Mucosa of rectum (tissue), 2 donors: Measurements from ENCODE around the gene GAPDH.
A peak's percentile ranks its signal among the peaks of the same experiment; 100 is the strongest.
"Not testable (repeated sequence)": the region's sequence is repeated elsewhere in the genome, so short reads cannot be mapped to it uniquely, and the experiment has no call there.

ENCODE experiments used
- H3K27ac ChIP-seq, 2 donors: one replicate each; pipeline ENCODE4 v1.7.0; 2013; ENCODE audit warnings: inconsistent platforms in 2 of 2, low read depth in 2 of 2, low read length in 2 of 2
- H3K27me3 ChIP-seq, 2 donors: one replicate each; pipeline ENCODE4 v1.7.0; 2013; ENCODE audit warnings: low read length in 2 of 2; ENCODE audit not compliant: control insufficient read depth in 2 of 2, insufficient read depth in 2 of 2
- H3K36me3 ChIP-seq, 2 donors: one replicate each; pipeline ENCODE4 v1.7.0; 2013; ENCODE audit warnings: low read length in 2 of 2; ENCODE audit not compliant: control insufficient read depth in 2 of 2, insufficient read depth in 2 of 2
- H3K4me1 ChIP-seq, 2 donors: one replicate each; pipeline ENCODE4 v1.7.0; 2013; ENCODE audit warnings: low read length in 2 of 2, mild to moderate bottlenecking in 1 of 2; ENCODE audit not compliant: control insufficient read depth in 2 of 2, insufficient read depth in 2 of 2
- H3K4me3 ChIP-seq, 2 donors: one replicate each; pipeline ENCODE4 v1.7.0; 2013; ENCODE audit warnings: low read length in 2 of 2
- H3K9ac ChIP-seq, 2 donors: one replicate each; pipeline ENCODE4 v1.7.0; 2013; ENCODE audit warnings: low read length in 2 of 2, low read depth in 1 of 2, mild to moderate bottlenecking in 1 of 2
- H3K9me3 ChIP-seq, 2 donors: one replicate each; pipeline ENCODE4 v1.7.0; 2013; ENCODE audit warnings: low read length in 2 of 2; ENCODE audit not compliant: control insufficient read depth in 2 of 2
- donor health status: healthy.
- donor health status: Normal muscosa, but diverticular disease.

The GAPDH gene

DNA sequence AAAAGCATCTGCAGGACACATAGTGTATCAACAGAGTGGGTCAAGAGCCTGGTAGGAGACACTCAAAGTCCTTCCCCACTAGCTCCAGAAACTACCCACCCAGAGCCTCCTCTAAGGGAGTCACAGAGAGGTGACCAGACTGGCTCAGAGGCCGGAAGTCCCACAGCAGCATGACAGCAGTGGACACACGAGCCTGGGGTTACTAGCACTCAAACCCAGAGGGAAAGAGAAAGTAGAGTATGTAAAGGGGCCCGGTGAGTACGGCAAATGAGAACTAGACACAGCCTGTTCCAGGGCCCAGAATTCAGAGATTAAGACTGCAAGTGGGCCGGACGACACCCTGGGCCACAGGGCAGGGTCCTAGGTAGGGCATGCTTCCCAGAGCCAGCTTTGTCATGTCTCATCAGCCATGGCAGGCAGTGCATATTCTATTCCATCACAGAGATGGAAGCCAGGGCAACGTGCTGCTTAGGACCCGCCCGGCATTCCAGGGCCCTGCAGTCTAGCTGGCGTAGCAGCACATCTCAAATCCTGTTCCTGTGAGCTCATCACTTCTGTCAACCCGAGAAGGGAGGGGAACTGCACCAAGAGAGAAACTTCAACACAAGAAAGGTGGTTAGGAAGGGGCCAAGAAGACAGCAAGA, 17.3 kb downstream of the GAPDH start:
- Histone ChIP-seq H3K9ac (peak overlapping the region in 1 of 2 donors; percentile 10), H3K36me3 (peaks cover under 1 to 10% of the 10 kb centered on the region in 2 donors), H3K4me1 (peaks cover 25 to 32% of the 10 kb centered on the region in 2 donors), H3K4me3 (peak overlapping the region in 1 of 2 donors; percentile 4), H3K27me3 (no peaks in the 10 kb centered on the region), H3K9me3 (no peaks in the 10 kb centered on the region), H3K27ac (peak overlapping the region; percentile 56 to 77)

DNA sequence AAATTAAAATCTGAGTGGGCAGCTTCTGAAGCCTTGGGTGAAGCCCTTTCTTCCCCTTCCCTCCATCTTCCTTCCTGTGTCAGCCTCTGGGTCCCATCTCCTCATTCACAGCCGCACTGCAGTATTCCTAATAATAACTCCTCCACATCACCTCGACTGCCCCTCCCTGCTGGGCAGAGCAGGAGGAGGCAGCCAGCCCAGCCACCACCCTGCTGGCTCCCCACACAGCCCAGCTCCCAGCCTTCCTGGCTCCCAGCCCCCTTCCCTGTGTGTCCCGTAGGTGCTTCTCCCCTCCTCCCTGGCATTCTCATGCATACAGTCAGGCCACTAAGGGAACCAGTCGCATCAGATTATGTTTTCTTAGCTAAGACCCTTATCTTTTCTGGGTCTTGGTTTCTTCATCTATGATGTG, 17.8 kb downstream of the GAPDH start:
- Histone ChIP-seq H3K4me3 (no peak overlapping the region), H3K9ac (no peak overlapping the region), H3K36me3 (peaks cover 6 to 15% of the 10 kb centered on the region in 2 donors), H3K27ac (peak overlapping the region; percentile 56 to 77), H3K27me3 (no peaks in the 10 kb centered on the region), H3K4me1 (peaks cover 25 to 32% of the 10 kb centered on the region in 2 donors), H3K9me3 (no peaks in the 10 kb centered on the region)

DNA sequence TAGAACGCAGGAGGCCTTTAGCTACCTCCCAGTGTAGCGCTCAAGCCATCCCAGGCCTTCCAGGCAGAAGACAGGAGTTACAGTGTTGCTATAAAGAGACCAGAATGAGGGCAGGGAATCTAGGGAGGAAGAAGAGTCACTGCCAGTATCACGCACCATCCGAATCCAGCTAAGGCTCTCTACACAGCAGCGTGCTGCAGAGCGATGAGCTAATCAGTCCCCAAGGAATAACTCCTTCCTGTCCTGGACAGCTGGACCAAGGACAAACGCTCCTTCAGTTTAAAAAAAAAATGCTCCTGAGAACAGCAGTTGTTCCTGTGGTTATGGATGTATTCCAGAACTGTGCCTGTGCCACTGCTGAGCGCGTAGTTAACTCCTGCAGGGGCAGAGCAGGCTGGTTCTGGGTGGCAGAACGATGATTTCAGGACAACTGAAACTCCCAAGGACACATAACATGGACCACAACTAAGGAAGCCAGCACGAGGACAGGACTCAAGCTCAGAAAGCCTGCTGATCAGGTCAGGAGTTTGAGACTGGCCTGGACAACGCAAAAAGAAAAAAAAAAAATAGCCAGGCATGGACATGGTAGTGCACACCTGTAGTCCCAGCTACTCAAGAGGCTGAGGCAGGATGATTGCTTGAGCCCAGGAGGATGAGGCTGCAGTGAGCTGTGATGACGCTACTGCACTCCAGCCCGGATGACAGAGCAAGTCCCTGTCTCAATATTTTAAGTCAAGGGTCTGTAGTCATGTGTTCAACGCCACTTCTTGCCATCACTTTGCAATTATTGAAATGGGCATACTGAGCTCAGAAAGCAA, 18.9 kb downstream of the GAPDH start:
- Histone ChIP-seq H3K9ac (no peak overlapping the region), H3K4me1 (peaks cover 25 to 32% of the 10 kb centered on the region in 2 donors), H3K4me3 (peak overlapping the region in 1 of 2 donors; percentile 23), H3K9me3 (no peaks in the 10 kb centered on the region), H3K36me3 (peaks cover 11% of the 10 kb centered on the region in 2 donors), H3K27ac (peak overlapping the region; percentile 56 to 77), H3K27me3 (no peaks in the 10 kb centered on the region)

DNA sequence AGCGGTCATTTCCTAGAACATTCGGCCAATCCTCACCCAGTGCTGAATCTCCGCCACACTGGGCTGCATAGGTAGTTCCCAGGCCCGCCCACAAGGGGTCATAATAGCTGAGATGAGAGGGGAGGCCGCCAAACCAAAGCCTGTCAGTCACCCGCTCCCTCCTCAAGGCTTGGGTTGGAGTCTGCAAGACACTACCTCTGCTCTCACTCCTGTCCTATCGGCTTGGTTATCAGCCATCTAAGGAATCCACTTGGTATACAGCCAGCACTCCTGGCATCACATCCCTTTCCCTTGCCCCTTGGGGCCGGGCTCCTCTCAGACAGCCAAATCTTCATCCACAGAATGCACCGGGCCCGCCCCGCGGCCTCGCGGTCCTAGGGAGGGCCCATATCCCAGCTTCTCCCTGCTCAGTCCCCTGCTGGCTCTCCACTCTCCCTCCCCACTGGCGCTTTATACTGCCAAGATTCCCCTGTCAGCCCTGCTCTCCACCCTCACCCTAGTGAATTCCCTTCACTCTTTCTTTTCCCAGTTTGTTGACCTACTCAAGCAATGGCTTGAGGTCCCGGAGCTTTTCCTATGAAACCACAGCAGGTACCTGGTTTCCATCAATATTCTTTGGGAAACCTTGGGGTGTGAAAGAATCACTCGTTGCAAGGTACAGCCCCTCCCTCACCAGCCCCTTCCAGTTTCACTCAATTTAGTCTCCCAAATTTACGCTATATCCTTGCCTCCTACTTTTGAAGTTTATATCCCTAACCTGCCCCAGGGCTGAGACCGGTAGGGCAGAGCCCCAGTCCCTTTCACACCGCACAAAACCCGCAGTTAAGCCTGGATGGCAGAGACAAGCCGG, 20.1 kb downstream of the GAPDH start:
- Histone ChIP-seq H3K4me1 (peaks cover 25 to 32% of the 10 kb centered on the region in 2 donors), H3K9ac (peak overlapping the region in 1 of 2 donors; percentile 44), H3K9me3 (no peaks in the 10 kb centered on the region), H3K4me3 (peak overlapping the region; percentile 62 to 73), H3K36me3 (peaks cover 8 to 11% of the 10 kb centered on the region in 2 donors), H3K27ac (peak overlapping the region; percentile 41 to 56), H3K27me3 (no peaks in the 10 kb centered on the region)

DNA sequence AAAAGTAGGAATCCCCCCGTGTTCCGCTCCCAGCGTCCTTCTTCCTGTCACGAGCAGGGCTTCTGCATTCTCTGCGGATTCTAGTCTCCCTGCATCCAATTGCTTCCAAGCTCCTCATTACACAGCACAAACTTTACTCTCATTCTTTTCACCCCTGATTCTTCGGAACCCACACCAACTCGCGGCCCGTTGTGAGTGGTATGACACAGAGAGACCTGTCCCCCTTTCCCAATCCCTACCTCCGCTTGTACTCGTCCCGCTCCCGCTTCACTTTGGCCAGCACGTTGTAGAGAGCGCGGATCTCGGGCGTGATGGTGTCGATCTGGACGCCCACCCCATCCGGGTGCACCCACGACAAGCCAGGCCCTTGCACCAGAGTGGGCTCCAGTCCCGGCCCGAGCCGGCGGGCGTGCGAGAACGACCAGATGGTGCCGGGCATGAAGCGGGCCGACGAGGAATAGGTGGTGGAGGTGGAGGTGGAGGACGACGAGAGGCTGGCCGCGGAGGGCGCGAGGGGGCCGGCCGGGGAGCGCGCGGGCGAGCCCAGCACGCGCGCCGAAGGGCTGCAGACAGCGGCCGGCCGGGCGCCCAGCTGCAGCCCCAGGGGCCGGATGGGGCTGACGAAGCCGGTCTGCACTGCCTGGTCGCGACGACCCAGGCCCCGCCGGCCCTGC, 20.8 kb downstream of the GAPDH start:
- Histone ChIP-seq H3K4me3 (peak overlapping the region; percentile 62 to 73), H3K27ac (peak overlapping the region; percentile 41 to 56), H3K27me3 (no peaks in the 10 kb centered on the region), H3K36me3 (peaks cover 16 to 18% of the 10 kb centered on the region in 2 donors), H3K9me3 (no peaks in the 10 kb centered on the region), H3K4me1 (peaks cover 25 to 32% of the 10 kb centered on the region in 2 donors), H3K9ac (peak overlapping the region; percentile 23 to 44)

DNA sequence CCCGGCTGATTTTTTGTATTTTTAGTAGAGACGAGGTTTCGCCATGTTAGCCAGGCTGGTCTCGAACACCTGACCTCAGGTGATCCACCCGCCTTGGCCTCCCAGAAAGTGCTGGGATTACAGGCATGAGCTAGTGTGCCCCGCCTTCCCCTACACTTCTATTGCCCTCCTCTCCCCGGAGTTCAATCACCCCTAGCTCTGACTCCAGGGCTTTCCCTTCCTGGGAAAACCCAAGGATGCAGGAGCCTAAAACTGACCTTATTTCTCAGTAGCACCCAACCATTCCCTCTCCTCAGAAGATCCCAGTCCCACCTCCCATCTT, 22.1 kb downstream of the GAPDH start:
- not testable (repeated sequence) for H3K9ac ChIP-seq, H3K9me3 ChIP-seq, H3K27me3 ChIP-seq, H3K27ac ChIP-seq, H3K4me3 ChIP-seq
- H3K36me3 ChIP-seq: peaks cover 29 to 31% of the 10 kb centered on the region in 2 donors
- peaks cover 17 to 26% of the 10 kb centered on the region in 2 donors for H3K4me1 ChIP-seq

DNA sequence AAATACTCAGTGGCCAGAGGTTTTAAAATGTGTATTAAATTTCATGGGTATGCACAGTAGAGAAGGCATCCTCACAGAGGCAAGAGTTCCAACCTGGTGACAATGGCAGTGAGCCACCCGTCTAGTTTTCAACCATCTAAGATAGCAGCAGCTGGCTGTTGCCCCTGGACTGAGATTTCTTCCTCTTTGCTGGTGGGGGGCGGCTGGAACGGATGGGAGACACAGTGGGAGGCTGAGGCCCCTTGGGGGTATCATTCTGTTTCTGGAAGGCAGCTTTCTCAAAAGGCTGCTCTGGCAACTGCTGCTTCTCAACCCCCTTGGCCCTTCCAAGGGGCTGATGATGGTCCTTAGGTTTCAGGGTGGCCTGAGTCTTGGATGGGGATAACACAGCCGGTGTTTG, 22.5 kb downstream of the GAPDH start:
- Histone ChIP-seq H3K4me1 (peaks cover 13 to 22% of the 10 kb centered on the region in 2 donors), H3K36me3 (peaks cover 32 to 35% of the 10 kb centered on the region in 2 donors)

DNA sequence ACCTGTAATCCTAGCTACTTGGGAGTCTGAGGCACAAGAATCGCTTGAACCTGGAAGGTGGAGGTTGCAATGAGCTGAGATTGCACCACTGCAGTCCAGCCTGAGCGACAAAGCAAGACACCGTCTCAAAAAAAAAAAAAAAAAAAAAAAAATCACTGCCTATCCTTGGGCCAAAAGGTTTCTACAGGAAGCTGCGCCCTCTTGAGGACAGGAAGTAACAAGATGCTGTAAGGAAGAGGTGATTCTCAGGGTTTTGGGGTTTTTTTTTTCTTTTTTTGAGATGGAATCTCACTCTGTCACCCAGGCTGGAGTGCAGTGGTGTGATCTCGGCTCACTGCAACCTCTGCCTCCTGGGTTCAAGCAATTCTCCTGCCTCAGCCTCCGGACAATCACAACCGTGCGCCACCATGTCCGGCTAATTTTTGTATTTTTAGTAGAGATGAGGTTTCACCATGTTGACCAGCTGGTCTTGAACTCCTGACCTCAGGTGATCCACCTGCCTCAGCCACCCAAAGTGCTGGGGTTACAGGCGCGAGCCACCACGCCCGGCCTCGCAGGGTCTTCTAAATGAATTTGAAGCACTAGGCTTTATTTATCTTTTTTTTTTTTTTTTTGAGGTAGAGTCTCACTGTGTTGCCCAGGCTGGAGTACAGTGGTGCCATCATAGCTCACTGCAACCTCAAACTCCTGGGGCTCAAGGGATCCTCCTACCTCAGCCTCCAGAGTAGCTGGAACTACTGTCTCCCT, 23.9 kb downstream of the GAPDH start:
- H3K9ac ChIP-seq, H3K4me3 ChIP-seq, H3K27me3 ChIP-seq, H3K9me3 ChIP-seq, H3K27ac ChIP-seq: not testable (repeated sequence)
- Histone ChIP-seq H3K36me3 (peaks cover 44 to 45% of the 10 kb centered on the region in 2 donors), H3K4me1 (peaks cover 3 to 12% of the 10 kb centered on the region in 2 donors)

More for the DNA sequence above, 22.5 kb downstream of the GAPDH start:
- no peak overlapping the region for H3K27ac ChIP-seq
- no peak overlapping the region for H3K9ac ChIP-seq
- H3K27me3 ChIP-seq: no peaks in the 10 kb centered on the region
- H3K9me3 ChIP-seq: no peaks in the 10 kb centered on the region
- no peak overlapping the region for H3K4me3 ChIP-seq

DNA sequence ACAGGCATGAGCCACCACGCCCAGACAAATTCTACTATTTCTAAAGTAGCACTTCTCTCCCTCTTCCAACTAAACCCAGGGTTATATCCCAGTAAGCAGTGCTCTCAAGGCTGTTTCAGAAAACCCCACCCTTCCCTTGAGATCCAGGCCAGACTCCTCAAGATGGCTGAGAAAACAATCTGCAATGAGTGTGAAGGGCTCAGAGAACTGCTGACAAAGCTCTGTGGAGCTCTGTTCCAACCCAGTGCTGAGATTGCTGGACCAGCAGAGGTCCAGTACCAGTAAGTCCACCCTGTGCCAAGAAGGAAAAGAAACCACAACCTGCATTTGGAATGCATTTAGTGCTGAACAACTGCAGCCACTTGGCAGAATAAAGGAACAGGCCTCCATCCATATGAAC, 25.2 kb downstream of the GAPDH start:
- H3K36me3 ChIP-seq: peaks cover 51% of the 10 kb centered on the region in 2 donors
- H3K4me3 ChIP-seq: no peak overlapping the region
- H3K9me3 ChIP-seq: no peaks in the 10 kb centered on the region
- no peak overlapping the region for H3K9ac ChIP-seq
- peaks cover under 1 to 1% of the 10 kb centered on the region in 2 donors for H3K4me1 ChIP-seq
- no peaks in the 10 kb centered on the region for H3K27me3 ChIP-seq
- no peak overlapping the region for H3K27ac ChIP-seq
